ENCODE measurements around the gene RAD17.

GRCh38 chr5:69341520-69342161 lies 28.0 kb upstream of the RAD17 start:
- TF ChIP-seq CTCF (IDR thresholded peaks at IDR 0.05) (no peak), ZFX (IDR thresholded peaks at IDR 0.05; ENCODE audit: borderline replicate concordance) (no peak)

Data from 22Rv1 (cell line).